Fibroblast of lung (primary cell): ENCODE results near the gene WWOX. TPM values are rescaled to one million over a fixed set of nuclear protein-coding genes. Genes with fewer than 3 reads are reported as not detected.

Experiments
- DNase-seq, 2 donors: peaks; one replicate each; pipeline versions ENCODE4 v3.0.0 to v3.0.0-alpha.2; 2010; ENCODE audit warnings: low read depth in 2 of 2
- H2AFZ ChIP-seq: 2 replicates; pipeline ENCODE4 v1.5.1; 2012; ENCODE audit warnings: low read length, control low read depth, inconsistent platforms
- H3K27ac ChIP-seq: 2 replicates; pipeline ENCODE4 v1.5.1; 2011; ENCODE audit warnings: low read length, control low read depth; ENCODE audit not compliant: insufficient read depth
- H3K27me3 ChIP-seq: 2 replicates; pipeline ENCODE4 v1.5.1; 2011; ENCODE audit warnings: mild to moderate bottlenecking, low read length; ENCODE audit not compliant: control insufficient read depth, insufficient read depth
- H3K36me3 ChIP-seq: 2 replicates; pipeline ENCODE4 v1.5.1; 2011; ENCODE audit warnings: low read length; ENCODE audit not compliant: control insufficient read depth, insufficient read depth
- H3K4me1 ChIP-seq: 2 replicates; pipeline ENCODE4 v1.5.1; 2011; ENCODE audit warnings: low read length; ENCODE audit not compliant: control insufficient read depth, insufficient read depth; ENCODE audit errors: extremely low read depth
- H3K4me2 ChIP-seq: 2 replicates; pipeline ENCODE4 v1.5.1; 2011; ENCODE audit warnings: low read length, control low read depth; ENCODE audit not compliant: insufficient read depth; ENCODE audit errors: extremely low read depth
- H3K4me3 ChIP-seq, 4 experiments: fragments of 200-600 bp in 1 of 4; sonication (generic) in 1 of 4; replicated peaks in 1 of 4; 2 replicates each; pipeline ENCODE4 v1.5.1; 2011 to 2016; ENCODE audit warnings: low read length in 4 of 4, low read depth in 3 of 4, mild to moderate bottlenecking in 3 of 4, control low read depth in 2 of 4, inconsistent platforms in 1 of 4, mixed read lengths in 1 of 4; ENCODE audit not compliant: insufficient read depth in 1 of 4; ENCODE audit errors: control extremely low read depth in 1 of 4
- H3K79me2 ChIP-seq: 2 replicates; pipeline ENCODE4 v1.5.1; 2012; ENCODE audit warnings: mild to moderate bottlenecking, low read length, inconsistent platforms; ENCODE audit not compliant: control insufficient read depth, insufficient read depth
- H3K9ac ChIP-seq: 2 replicates; pipeline ENCODE4 v1.5.1; 2011; ENCODE audit warnings: mild to moderate bottlenecking, low read length, control low read depth; ENCODE audit not compliant: insufficient read depth
- H3K9me3 ChIP-seq: 2 replicates; pipeline ENCODE4 v1.5.1; 2012; ENCODE audit warnings: low read depth, low read length; ENCODE audit not compliant: control insufficient read depth, insufficient read depth
- H4K20me1 ChIP-seq: 2 replicates; pipeline ENCODE4 v1.5.1; 2011; ENCODE audit warnings: low read length; ENCODE audit not compliant: control insufficient read depth, insufficient read depth; ENCODE audit errors: extremely low read depth
- CTCF ChIP-seq, 2 donors: IDR thresholded peaks in 1 of 2; conservative IDR thresholded peaks in 1 of 2; 1 replicate in 1 of 2; 2 replicates in 1 of 2; pipeline ENCODE4 v1.5.1; 2011 to 2012; ENCODE audit warnings: low read length in 2 of 2, control low read depth in 1 of 2, inconsistent platforms in 1 of 2, low read depth in 1 of 2, mild to moderate bottlenecking in 1 of 2
- EZH2 ChIP-seq: IDR thresholded peaks from 2 replicates; pipeline ENCODE4 v1.5.1; 2012; ENCODE audit warnings: low read length, control low read depth, mild to moderate bottlenecking; ENCODE audit errors: missing control alignments
- polyA plus RNA-seq, 2 donors: library from polyadenylated mRNA; depleted of rRNA in 1 of 2; stranded (reverse) in 1 of 2; unstranded in 1 of 2; fragments of >200 nt; gene quantifications; 2 replicates each; pipeline ENCODE4 v1.2.1, GENCODE V29; 2011 to 2012; ENCODE audit warnings: missing spikeins in 1 of 2
- total RNA-seq: library from RNA; depleted of rRNA; stranded (reverse); fragments of >200 nt; gene quantifications from 2 replicates; pipeline ENCODE4 v1.2.1, GENCODE V29; 2014

Gene WWOX
- total and polyA plus RNA-seq, 2 donors (not counting 1 experiment from before 2014, with no cell fraction given) = 5.6 to 16.3 TPM

- H2AFZ ChIP-seq = no peak overlapping the region
- no peaks in the 10 kb centered on the region for H4K20me1 ChIP-seq
- TF ChIP-seq CTCF (conservative IDR thresholded peaks at IDR 0.05 in 1 of 2, IDR thresholded peaks at IDR 0.05 in 1 of 2; ENCODE audit: low read depth in 1 of 2, low read length in 2 of 2) (no peak), EZH2 (no peak)
- no peak overlapping the region for H3K9ac ChIP-seq
- no peaks in the 10 kb centered on the region for H3K9me3 ChIP-seq
- no peaks in the 10 kb centered on the region for H3K27me3 ChIP-seq
- H3K4me3 ChIP-seq = no peak overlapping the region
- no peaks in the 10 kb centered on the region for H3K36me3 ChIP-seq
- H3K4me2 ChIP-seq = no peak overlapping the region
- H3K4me1 ChIP-seq = no peaks in the 10 kb centered on the region
- no peak overlapping the region for H3K27ac ChIP-seq
- no peak for DNase-seq
- H3K79me2 ChIP-seq = no peaks in the 10 kb centered on the region
Measured at GRCh38 chr16:79076047-79076767, 976.8 kb downstream of the WWOX start.

GRCh38 chr16:79077346-79077745, 977.9 kb downstream of the WWOX start:
- H3K4me2 ChIP-seq = no peak overlapping the region
- H3K27me3 ChIP-seq = no peaks in the 10 kb centered on the region
- H4K20me1 ChIP-seq = no peaks in the 10 kb centered on the region
- no peaks in the 10 kb centered on the region for H3K36me3 ChIP-seq
- no peaks in the 10 kb centered on the region for H3K4me1 ChIP-seq
- H2AFZ ChIP-seq = no peak overlapping the region
- H3K9ac ChIP-seq = no peak overlapping the region
- no peak overlapping the region for H3K4me3 ChIP-seq
- TF ChIP-seq EZH2 (no peak), CTCF (conservative IDR thresholded peaks at IDR 0.05 in 1 of 2, IDR thresholded peaks at IDR 0.05 in 1 of 2; ENCODE audit: low read depth in 1 of 2, low read length in 2 of 2) (no peak)
- H3K79me2 ChIP-seq = no peaks in the 10 kb centered on the region
- no peak overlapping the region for H3K27ac ChIP-seq
- DNase-seq = no peak
- no peaks in the 10 kb centered on the region for H3K9me3 ChIP-seq

- Histone ChIP-seq H3K27me3 (no peaks in the 10 kb centered on the region), H3K9ac (no peak overlapping the region), H4K20me1 (no peaks in the 10 kb centered on the region), H2AFZ (no peak overlapping the region), H3K79me2 (no peaks in the 10 kb centered on the region), H3K27ac (no peak overlapping the region), H3K36me3 (no peaks in the 10 kb centered on the region), H3K9me3 (no peaks in the 10 kb centered on the region), H3K4me1 (no peaks in the 10 kb centered on the region), H3K4me3 (no peak overlapping the region), H3K4me2 (no peak overlapping the region)
- no peak for DNase-seq
- TF ChIP-seq EZH2 (no peak), CTCF (conservative IDR thresholded peaks at IDR 0.05 in 1 of 2, IDR thresholded peaks at IDR 0.05 in 1 of 2; ENCODE audit: low read depth in 1 of 2, low read length in 2 of 2) (no peak)
Measured at GRCh38 chr16:79079656-79080420, 980.4 kb downstream of the WWOX start.
